ENCODE measurements around the gene TRMT2A.

TRMT2A gene

DNA sequence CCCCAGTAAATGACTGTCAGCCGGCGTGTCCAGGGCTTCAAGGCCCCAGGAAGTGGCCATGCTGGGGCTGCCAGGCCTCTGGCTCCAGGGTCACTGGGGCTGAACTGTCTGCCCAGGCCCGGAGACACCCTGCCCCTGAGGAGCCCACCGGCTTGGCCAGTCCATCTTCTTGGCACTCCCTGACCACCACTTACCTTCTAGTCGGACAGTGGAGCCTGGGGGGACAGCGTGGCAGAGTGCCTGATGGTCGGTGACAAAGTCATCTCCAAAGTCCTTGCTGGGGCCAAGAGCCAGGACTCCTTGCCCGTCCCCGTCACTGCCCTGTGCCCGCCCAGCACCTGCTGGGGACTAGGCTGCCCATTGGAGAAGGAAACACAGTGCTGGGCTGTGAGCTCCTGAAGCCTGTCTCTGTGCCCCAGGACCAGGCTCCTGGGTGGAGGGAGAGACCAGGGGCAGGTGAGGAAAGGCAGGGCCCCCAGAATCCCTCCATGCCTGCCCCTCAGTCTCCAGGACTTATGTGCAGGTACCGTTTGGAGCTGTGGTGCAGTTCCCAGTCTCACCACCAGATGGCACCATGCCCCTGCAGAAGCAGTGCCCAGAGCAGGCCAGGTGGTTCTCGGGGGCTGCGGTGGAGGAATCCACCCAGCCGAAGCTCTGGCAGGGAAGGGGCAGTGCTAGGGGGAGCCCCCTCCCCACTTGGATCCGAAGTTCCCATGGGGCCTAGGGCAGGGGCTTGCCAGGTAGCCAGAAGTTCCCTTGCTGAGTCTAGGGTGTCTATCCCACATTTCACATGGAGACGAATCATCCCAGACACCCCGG, 39.8 kb upstream of the TRMT2A start:
- Histone ChIP-seq H3K4me3 (ENCODE audit: low read depth in 1 of 2, low read length in 2 of 2) (no peak overlapping the region), H3K27ac (ENCODE audit: low read depth, low read length) (no peak overlapping the region), H3K9ac (ENCODE audit: low read length) (no peak overlapping the region), H3K4me1 (ENCODE audit: insufficient read depth, low read length) (no peaks in the 10 kb centered on the region), H3K36me3 (ENCODE audit: insufficient read depth, low read length) (no peaks in the 10 kb centered on the region), H3K27me3 (ENCODE audit: control insufficient read depth in 1 of 2, insufficient read depth in 2 of 2, low read length in 2 of 2) (peaks cover 0 to 36% of the 10 kb centered on the region in 2 donors), H3K9me3 (ENCODE audit: low read length) (no peaks in the 10 kb centered on the region)

DNA sequence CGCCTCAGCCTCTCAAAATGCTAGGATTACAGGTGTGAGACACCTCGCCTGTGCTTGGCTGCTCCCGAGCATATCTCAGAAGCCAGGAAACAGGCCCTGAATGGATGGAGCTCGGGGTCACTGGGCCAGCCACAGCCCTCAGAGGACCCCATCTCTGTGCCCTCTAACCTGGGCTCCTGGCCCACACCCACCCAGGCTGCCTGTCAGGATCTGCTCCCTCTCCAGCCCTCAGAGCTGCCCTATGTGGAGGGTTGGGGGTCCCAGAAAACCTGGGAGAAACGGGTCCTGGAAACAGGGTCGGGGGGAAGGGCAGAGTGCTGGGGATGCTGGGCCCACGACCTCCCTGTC, 39.0 kb upstream of the TRMT2A start:
- H3K4me3 ChIP-seq (ENCODE audit: low read depth in 1 of 2, low read length in 2 of 2), result no peak overlapping the region
- H3K9ac ChIP-seq (ENCODE audit: low read length), result no peak overlapping the region
- H3K36me3 ChIP-seq (ENCODE audit: insufficient read depth, low read length), result no peaks in the 10 kb centered on the region
- peaks cover 0 to 36% of the 10 kb centered on the region in 2 donors for H3K27me3 ChIP-seq (ENCODE audit: control insufficient read depth in 1 of 2, insufficient read depth in 2 of 2, low read length in 2 of 2)
- H3K9me3 ChIP-seq (ENCODE audit: low read length), result no peaks in the 10 kb centered on the region
- H3K27ac ChIP-seq (ENCODE audit: low read depth, low read length), result no peak overlapping the region
- no peaks in the 10 kb centered on the region for H3K4me1 ChIP-seq (ENCODE audit: insufficient read depth, low read length)

DNA sequence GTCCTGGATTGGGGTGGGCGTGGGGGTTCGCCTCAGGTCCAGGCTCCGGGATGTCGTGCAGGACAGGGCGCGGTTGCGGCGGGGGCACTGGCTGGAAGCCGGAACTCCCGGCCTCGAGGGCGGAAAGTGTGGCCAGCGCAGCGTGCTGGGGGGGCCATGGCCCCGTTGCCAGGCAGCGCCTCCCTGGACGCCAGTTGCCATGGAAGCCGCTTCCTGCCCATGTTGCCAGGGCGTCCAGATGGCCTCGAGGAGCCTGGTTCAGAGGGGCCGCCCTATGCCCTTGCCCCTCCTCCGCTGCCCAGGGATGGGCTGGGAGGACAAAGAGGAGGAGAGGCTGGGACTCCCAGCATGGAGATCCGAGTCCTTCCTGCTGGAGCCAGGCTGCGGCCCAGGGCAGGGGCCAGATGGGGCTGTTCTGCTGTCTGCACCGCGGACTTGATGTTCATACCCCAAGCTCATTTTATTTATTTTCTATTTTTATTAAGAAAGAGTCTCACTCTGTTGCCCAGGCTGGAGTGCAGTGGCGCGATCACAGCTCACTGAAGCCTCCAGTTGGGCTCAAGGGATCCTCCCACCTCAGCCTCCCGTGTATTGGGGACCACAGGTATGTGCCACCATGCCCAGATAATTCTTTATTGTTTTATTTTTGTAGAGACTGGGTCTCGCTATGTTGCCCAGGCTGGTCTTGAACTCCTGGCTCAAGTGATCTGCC, 38.5 kb upstream of the TRMT2A start:
- Histone ChIP-seq H3K27ac (ENCODE audit: low read depth, low read length) (no peak overlapping the region), H3K4me3 (ENCODE audit: low read depth in 1 of 2, low read length in 2 of 2) (no peak overlapping the region)

DNA sequence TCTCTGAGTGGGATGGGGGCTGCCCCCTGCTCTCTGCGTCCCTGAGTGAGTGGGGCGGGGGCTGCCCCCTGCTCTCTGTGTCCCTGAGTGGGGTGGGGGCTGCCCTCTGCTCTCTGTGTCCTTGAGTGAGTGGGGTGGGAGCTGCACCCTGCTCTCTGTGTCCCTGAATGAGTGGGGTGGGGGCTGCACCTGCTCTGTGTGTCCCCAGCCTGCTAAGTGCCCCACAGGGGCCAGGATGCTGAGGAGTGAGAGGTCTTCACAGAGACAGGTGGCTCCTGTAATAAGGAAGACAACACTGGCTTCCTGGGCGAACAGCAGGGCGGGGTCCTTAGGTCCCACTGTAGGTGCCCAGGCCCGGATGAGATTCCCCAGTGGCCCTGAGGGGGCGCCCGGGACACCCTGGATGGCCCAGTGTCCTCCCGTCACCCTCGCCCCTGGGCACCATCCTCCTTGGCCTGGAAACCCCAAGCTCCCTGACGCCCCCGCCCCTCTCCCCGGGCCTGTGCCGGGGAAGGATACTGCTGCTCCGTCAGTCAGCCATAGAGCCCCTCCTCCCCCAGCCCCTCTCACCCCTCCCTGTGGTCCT, 37.7 kb upstream of the TRMT2A start:
- Histone ChIP-seq H3K36me3 (ENCODE audit: insufficient read depth, low read length) (no peaks in the 10 kb centered on the region), H3K9ac (ENCODE audit: low read length) (no peak overlapping the region), H3K4me1 (ENCODE audit: insufficient read depth, low read length) (no peaks in the 10 kb centered on the region), H3K27me3 (ENCODE audit: control insufficient read depth in 1 of 2, insufficient read depth in 2 of 2, low read length in 2 of 2) (peaks cover 0 to 36% of the 10 kb centered on the region in 2 donors), H3K9me3 (ENCODE audit: low read length) (no peaks in the 10 kb centered on the region), H3K27ac (ENCODE audit: low read depth, low read length) (no peak overlapping the region), H3K4me3 (ENCODE audit: low read depth in 1 of 2, low read length in 2 of 2) (no peak overlapping the region)

More for the DNA sequence above, 38.5 kb upstream of the TRMT2A start:
- Histone ChIP-seq H3K36me3 (ENCODE audit: insufficient read depth, low read length) (no peaks in the 10 kb centered on the region), H3K4me1 (ENCODE audit: insufficient read depth, low read length) (no peaks in the 10 kb centered on the region), H3K9ac (ENCODE audit: low read length) (no peak overlapping the region), H3K27me3 (ENCODE audit: control insufficient read depth in 1 of 2, insufficient read depth in 2 of 2, low read length in 2 of 2) (peaks cover 0 to 36% of the 10 kb centered on the region in 2 donors), H3K9me3 (ENCODE audit: low read length) (no peaks in the 10 kb centered on the region)

DNA sequence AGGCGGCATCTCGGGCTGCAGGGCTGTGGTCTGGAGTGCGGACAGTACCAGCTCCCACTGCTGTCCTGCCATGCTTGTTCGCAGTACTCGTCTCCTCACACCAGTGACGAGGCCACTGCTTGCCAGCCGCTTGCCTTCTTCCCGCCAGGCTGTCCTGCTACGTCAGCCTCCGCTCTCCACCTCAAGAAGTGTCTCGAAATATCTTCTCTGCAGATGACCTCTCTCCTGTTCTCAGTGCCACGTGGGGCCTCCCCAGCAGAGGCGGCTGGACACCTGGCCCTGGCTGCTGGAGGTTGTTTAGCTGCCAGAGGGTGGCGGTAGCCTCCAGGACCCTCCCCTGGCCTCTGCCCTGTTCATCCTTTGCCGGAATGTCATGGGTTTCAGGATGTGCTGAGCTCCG, 36.9 kb upstream of the TRMT2A start:
- no peak overlapping the region for H3K9ac ChIP-seq (ENCODE audit: low read length)
- no peaks in the 10 kb centered on the region for H3K9me3 ChIP-seq (ENCODE audit: low read length)
- H3K27ac ChIP-seq (ENCODE audit: low read depth, low read length), result no peak overlapping the region
- H3K4me3 ChIP-seq (ENCODE audit: low read depth in 1 of 2, low read length in 2 of 2), result no peak overlapping the region
- H3K4me1 ChIP-seq (ENCODE audit: insufficient read depth, low read length), result no peaks in the 10 kb centered on the region
- no peaks in the 10 kb centered on the region for H3K36me3 ChIP-seq (ENCODE audit: insufficient read depth, low read length)
- H3K27me3 ChIP-seq (ENCODE audit: control insufficient read depth in 1 of 2, insufficient read depth in 2 of 2, low read length in 2 of 2), result peaks cover 0 to 36% of the 10 kb centered on the region in 2 donors

DNA sequence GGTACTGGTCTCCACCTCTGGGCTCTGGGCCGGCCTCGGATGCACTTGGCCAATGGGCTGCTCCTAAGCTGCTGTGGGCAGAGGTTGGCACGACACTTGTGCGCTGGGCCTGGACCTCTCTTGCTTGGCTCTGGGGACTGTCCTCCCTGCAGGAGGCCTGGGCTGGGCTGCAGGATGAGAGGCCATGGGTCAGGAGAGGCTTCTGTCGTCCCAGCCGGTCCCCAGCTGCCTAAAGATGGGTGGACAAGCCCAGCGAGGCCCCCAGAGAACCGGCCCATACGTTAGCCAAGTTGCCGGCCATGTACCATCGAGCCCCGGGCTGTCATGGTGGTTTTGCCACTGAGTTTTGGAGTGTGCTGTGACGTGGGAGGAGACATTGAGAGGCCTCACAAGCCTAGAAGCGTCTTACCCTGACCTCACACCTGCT, 35.5 kb upstream of the TRMT2A start:
- H3K9ac ChIP-seq (ENCODE audit: low read length), result no peak overlapping the region
- no peaks in the 10 kb centered on the region for H3K36me3 ChIP-seq (ENCODE audit: insufficient read depth, low read length)
- H3K4me3 ChIP-seq (ENCODE audit: low read depth in 1 of 2, low read length in 2 of 2), result no peak overlapping the region
- no peaks in the 10 kb centered on the region for H3K9me3 ChIP-seq (ENCODE audit: low read length)
- H3K27ac ChIP-seq (ENCODE audit: low read depth, low read length), result no peak overlapping the region
- H3K27me3 ChIP-seq (ENCODE audit: control insufficient read depth in 1 of 2, insufficient read depth in 2 of 2, low read length in 2 of 2), result peaks cover 0 to 32% of the 10 kb centered on the region in 2 donors
- H3K4me1 ChIP-seq (ENCODE audit: insufficient read depth, low read length), result no peaks in the 10 kb centered on the region

DNA sequence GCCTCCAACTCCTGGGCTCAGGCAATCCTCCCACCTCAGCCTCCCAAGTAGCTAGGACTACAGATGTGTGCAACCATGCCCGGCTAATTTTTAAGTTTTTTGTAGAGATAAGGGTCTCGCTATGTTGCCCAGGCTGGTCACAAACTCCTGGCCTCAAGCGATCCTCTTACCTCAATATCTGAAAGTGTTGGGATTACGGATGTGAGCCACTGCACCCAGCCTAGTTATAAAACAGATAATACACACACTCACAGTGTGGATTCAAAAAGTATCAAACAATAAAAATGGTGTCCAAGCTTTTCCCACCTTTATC, 34.2 kb upstream of the TRMT2A start:
- peaks cover 0 to 23% of the 10 kb centered on the region in 2 donors for H3K27me3 ChIP-seq (ENCODE audit: control insufficient read depth in 1 of 2, insufficient read depth in 2 of 2, low read length in 2 of 2)
- no peaks in the 10 kb centered on the region for H3K36me3 ChIP-seq (ENCODE audit: insufficient read depth, low read length)
- no peak overlapping the region for H3K27ac ChIP-seq (ENCODE audit: low read depth, low read length)
- no peaks in the 10 kb centered on the region for H3K9me3 ChIP-seq (ENCODE audit: low read length)
- no peak overlapping the region for H3K9ac ChIP-seq (ENCODE audit: low read length)
- no peaks in the 10 kb centered on the region for H3K4me1 ChIP-seq (ENCODE audit: insufficient read depth, low read length)
- no peak overlapping the region for H3K4me3 ChIP-seq (ENCODE audit: low read depth in 1 of 2, low read length in 2 of 2)

DNA sequence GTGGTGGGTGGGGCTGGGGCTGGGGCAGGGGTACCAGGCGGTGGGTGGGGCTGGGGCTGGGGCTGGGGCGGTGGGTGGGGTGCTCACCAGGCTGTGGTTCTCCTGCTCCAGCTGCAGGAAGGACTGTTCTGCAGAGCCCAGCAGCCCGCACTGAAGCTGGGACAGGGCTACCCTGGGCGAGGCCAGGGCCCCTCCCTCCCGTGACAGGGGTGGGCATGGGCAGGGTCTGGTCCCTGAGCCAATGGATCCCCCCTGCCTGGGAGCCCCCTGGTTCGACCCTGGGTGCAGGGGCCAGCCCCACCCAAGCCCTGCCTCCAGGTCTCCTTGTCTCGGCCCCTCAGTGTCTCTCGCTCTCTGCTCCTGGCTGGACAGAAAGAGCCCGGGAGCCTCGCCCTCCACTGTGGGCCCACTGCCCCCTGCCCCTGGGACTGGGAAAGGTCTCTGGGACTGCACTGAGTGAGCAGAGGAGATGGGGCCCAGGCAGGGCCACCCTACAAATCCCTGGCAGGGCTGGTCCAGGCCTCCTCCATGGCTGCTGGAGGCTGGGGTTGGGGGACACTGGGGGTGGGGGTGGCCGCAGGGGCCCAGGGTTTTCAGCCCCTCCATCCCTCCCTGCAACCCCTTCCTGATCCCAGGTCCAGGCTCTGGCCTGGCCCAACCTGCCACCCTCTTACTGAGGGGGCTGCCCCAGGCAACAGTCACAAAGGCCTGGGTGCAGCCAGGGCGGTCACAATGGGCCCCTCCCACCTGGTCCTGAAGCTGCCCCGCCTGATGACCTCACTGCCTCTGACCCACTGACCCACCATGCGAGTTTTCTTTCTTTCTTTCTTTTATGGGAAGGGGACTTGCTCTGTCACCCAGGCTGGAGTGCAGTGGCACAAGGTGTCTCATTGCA, 33.6 kb upstream of the TRMT2A start, which contains the start of gene CCDC188:
TSS of gene CCDC188 (minus strand) at position 675 of the 895 bp plus-strand sequence. CDS start at position 606, 69 bp downstream.
- H3K4me1 ChIP-seq (ENCODE audit: insufficient read depth, low read length), result no peaks in the 10 kb centered on the region
- no peaks in the 10 kb centered on the region for H3K36me3 ChIP-seq (ENCODE audit: insufficient read depth, low read length)
- H3K9me3 ChIP-seq (ENCODE audit: low read length), result no peaks in the 10 kb centered on the region
- no peak within 1 kb of the TSS for H3K4me3 ChIP-seq (ENCODE audit: low read depth in 1 of 2, low read length in 2 of 2)
- H3K9ac ChIP-seq (ENCODE audit: low read length), result no peak within 1 kb of the TSS
- H3K27me3 ChIP-seq (ENCODE audit: control insufficient read depth in 1 of 2, insufficient read depth in 2 of 2, low read length in 2 of 2), result peaks cover 0 to 17% of the 10 kb centered on the region in 2 donors
- H3K27ac ChIP-seq (ENCODE audit: low read depth, low read length), result no peak within 1 kb of the TSS

DNA sequence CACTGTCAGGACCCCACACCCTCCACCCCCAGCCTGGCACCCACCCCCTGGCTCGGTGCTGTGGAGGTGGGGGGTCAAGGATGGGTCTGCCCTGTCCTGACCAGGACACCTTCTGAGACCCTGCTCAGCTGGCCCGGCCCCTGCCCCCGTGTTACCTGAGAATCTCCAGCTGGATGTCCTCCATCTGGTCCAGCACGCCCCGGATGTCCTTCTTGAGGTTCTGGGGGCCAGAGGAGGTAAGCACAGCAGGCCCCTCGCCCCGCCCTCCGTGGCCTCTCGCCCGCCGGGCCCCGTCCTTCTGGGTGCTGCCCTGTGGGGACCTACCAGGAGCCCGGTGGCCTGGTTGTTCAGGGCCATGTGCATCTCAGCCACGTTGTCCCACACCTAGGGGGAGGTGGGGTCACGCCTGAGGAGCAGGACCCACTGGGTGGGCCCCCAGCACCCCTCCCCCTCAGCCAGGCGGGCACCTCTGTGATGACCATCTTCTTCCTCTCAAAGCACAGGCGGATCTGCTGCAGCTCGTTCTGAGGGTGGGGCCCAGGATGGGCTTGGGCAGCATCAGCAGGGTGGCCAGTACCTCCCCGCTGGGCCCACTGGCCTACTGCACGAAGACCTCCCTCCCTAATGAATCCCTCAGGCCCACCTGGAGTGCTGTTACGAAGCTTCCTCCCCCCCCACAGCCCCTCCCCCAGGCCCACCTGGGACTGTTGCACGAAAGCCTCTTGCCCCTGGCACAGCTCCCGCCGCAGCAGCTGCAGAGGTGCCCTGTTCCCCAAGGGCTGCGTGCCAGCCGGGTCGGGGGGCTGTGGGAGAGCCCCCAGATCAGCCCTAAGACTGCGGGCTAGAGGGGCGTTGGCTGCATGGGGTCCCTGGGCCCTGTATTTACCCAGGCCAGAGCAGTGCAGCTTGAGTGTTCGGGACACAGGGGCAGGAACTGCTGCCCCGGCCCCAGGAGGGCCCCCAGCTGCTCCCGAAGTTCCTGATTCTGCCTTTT, 32.5 kb upstream of the TRMT2A start:
- H3K27ac ChIP-seq (ENCODE audit: low read depth, low read length), result no peak overlapping the region
- no peaks in the 10 kb centered on the region for H3K4me1 ChIP-seq (ENCODE audit: insufficient read depth, low read length)
- no peak overlapping the region for H3K4me3 ChIP-seq (ENCODE audit: low read depth in 1 of 2, low read length in 2 of 2)
- H3K9ac ChIP-seq (ENCODE audit: low read length), result no peak overlapping the region
- no peaks in the 10 kb centered on the region for H3K9me3 ChIP-seq (ENCODE audit: low read length)
- peaks cover 0 to 6% of the 10 kb centered on the region in 2 donors for H3K27me3 ChIP-seq (ENCODE audit: control insufficient read depth in 1 of 2, insufficient read depth in 2 of 2, low read length in 2 of 2)
- H3K36me3 ChIP-seq (ENCODE audit: insufficient read depth, low read length), result no peaks in the 10 kb centered on the region

DNA sequence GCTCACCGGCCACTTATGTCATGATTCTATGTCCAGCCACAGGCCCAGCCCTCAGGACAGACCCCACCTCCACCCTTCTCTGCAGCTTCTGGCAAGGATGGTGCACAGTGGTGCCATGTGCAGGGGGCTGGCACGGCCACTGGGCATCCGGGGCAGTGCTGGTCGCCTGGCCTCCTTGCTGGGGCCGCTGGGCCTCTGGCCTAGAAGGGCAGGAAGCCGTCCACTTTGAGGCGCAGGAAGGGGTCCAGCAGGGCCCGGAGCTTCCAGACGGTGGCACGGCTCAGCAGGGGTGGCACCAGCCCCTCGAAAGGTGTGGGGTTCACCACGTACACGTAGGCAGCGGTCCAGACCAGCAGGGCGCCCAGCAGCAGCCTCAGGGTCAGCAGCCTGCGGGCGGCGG, 31.4 kb upstream of the TRMT2A start:
- Histone ChIP-seq H3K36me3 (ENCODE audit: insufficient read depth, low read length) (no peaks in the 10 kb centered on the region), H3K9me3 (ENCODE audit: low read length) (no peaks in the 10 kb centered on the region), H3K4me1 (ENCODE audit: insufficient read depth, low read length) (no peaks in the 10 kb centered on the region), H3K27me3 (ENCODE audit: control insufficient read depth in 1 of 2, insufficient read depth in 2 of 2, low read length in 2 of 2) (no peaks in the 10 kb centered on the region), H3K4me3 (ENCODE audit: low read depth in 1 of 2, low read length in 2 of 2) (no peak overlapping the region), H3K9ac (ENCODE audit: low read length) (no peak overlapping the region), H3K27ac (ENCODE audit: low read depth, low read length) (no peak overlapping the region)
